ENCODE data around the gene GAB1.
A peak's percentile ranks its signal among the peaks of the same experiment; 100 is the strongest.

The GAB1 gene

DNA sequence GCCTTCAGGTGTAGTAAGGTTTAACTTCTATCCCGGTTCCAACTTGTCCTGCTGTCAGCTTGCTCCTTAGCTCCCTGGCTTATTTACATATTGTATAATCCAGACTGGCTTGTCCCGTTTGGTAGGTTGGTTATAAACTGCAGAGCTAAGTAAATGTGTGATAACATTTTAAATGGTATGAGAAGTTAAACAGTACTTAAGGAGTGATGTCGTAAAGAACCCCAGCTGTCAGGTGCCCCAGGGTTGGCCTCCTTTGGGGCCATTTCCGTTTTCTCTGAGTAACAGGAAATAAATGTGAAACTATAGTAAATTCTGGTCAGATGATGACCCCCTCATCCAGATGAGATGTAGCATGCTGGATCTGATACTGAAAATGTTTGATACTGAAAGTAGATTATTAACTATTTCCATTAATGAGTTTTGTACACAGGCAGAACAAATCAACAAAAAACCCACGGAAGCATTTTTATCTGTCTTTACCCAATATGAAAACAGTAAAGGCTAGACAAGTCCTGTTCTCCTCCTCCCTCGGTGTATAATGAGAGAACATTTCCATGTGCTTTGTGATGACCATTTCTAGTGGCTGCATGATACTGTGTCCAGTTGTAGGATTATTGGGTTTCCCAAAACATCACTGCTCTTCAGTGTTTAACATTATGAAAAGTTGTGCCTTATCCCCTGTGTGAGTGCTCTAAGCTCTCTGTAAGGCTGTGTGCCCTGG lies 22.4 kb downstream of the GAB1 start:
- peak; percentile 17 for DNase-seq (ENCODE audit: low read depth)

DNA sequence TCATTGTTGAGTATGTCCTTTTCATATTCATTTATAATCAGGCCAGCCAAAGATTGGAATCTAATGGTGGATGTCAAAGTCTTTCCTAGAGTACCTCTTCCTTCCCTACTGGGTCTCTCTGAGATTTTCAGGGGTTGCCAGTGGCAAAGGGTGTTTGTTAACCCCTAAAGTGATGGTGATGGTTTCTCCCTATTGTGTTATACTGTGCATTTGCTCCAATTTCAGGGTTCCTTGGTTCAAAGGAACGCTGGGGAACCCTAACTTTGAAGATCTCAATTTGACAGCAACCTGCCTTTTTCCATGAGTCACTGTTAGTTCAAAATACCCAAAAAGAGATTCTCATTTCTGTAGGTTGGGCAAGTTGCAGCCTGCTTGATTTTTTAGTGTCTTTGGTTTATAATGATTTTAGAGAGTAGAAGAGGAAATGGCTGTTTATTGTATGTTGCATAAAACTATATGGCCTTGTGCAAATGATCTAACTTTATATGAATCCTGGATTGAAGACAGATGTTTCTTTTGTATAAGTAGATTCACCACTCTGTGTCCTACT lies 23.0 kb downstream of the GAB1 start:
- DNase-seq (ENCODE audit: low read depth) = no peak

- no peak for DNase-seq (ENCODE audit: low read depth)
Measured at GRCh38 chr4:143360838-143361625, 24.4 kb downstream of the GAB1 start.

- no peak for DNase-seq (ENCODE audit: low read depth)
Measured at GRCh38 chr4:143362349-143363046, 25.8 kb downstream of the GAB1 start.

- DNase-seq (ENCODE audit: low read depth) = no peak
Measured at GRCh38 chr4:143363332-143363731, 26.7 kb downstream of the GAB1 start.

- DNase-seq (ENCODE audit: low read depth) = no peak
Measured at GRCh38 chr4:143364063-143364462, 27.4 kb downstream of the GAB1 start.

- no peak for DNase-seq (ENCODE audit: low read depth)
Measured at GRCh38 chr4:143367863-143368262, 31.2 kb downstream of the GAB1 start.

- no peak for DNase-seq (ENCODE audit: low read depth)
Measured at GRCh38 chr4:143369552-143369951, 32.9 kb downstream of the GAB1 start.

DNA sequence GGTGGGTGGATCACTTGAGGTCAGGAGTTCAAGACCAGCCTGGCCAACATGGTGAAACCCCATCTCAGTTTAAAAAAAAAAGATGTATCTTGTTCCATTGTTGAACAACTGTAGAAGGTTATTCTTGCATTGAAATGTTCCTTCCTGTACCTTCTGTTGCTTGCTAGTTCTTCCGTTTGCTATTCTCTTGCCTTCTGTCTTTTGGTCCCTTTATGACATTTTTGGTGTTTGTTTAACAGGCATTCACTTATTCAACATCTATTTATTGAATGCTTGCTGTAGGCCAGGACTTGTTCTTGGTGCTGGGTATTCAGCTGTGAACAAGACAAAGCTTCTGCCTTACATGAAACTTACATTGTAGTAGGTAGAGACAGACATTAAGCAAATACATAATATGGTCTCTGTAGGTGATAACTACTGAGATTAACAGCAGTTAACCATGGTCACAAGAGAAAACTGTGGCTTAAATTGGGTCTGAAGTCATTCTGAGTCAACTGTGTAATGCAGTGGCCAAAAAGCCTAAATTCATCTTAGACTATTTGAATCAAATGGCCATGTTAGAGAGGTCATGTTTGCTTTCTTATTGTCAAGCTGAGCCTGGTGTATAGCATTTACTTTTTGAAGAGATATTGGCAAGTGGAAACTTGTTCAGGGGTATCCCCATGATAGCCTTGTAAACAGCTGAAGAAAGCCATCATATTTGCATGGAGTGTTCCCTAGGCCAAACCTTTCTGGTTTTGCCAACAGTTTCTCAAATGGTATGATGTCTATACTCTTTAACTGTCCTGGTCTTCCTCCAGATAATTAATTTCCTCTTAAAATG lies 35.6 kb downstream of the GAB1 start:
- DNase-seq (ENCODE audit: low read depth) = no peak

DNA sequence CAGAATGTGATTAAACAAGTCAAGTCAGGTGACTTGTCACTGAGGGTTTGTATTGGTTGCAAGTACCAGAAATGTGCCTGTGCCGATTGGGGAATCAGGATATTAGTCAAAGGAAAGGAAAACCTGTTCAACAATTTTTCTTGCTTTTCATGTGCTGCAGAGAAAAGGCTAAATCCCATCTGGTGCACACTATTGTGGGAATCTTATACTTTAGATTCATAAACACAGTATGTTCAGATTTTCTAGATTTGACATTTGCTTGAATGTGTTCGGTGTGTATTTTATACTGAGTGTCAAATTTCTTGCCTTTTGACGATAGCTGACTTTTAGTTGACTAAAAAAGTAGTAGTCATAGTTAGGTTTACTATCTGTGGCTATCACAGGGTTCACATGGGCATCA lies 37.6 kb downstream of the GAB1 start:
- DNase-seq (ENCODE audit: low read depth) = no peak

DNA sequence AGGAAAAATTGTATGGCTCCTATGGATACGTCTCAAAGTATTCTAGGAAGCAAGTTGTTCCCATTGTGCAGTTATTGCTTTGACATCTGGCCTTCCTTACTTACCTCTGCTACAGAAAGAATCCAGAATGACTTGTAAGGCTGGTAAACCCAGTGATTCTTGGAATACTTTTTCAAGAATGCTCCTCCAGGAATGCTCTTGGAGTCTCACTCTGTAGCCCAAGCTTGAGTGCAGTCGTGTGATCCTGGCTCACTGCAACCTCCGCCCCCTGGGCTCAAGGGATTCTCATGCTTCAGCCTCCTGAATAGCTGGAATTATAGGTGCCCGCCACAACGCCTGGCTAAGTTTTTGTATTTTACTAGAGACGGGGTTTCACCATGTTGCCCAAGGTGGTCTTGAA lies 38.1 kb downstream of the GAB1 start:
- no peak for DNase-seq (ENCODE audit: low read depth)

DNA sequence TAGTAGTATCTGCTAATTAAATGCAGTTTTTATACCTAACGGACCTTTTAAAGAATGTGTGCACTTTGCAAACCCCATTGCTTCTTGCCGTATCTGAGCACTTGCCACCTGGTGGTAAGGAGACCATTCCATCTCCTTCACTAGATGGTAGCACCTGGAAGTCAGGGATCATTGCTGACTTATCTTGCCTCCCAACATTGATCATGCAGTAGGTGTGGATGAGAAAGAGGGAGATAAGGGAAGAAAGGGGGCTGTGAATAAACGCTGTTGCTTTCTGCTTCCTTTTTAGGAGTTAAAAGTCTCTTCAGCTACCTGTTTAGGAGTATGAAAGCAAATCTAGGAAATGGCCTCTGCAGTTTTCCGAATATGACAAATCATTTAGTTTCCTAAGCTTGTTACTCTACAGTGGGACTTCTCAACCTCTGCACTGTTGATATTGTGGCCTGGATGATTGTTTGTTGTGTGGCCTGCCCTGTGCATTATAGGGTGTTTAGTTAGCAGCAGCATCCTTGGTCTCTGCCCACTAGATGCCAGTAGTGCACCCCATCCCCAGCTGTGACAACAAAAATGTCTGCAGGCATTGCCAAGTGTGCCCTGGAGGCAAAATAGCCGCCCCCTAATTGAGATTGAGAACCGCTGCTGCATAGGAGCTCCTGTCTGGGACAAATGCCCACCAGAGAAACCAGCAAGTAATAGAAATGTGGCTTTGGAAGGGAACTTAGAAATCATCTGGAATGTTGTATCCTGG lies 38.8 kb downstream of the GAB1 start:
- DNase-seq (ENCODE audit: low read depth) = no peak

GRCh38 chr4:143377611-143378099 lies 41.0 kb downstream of the GAB1 start:
- no peak for DNase-seq (ENCODE audit: low read depth)

DNA sequence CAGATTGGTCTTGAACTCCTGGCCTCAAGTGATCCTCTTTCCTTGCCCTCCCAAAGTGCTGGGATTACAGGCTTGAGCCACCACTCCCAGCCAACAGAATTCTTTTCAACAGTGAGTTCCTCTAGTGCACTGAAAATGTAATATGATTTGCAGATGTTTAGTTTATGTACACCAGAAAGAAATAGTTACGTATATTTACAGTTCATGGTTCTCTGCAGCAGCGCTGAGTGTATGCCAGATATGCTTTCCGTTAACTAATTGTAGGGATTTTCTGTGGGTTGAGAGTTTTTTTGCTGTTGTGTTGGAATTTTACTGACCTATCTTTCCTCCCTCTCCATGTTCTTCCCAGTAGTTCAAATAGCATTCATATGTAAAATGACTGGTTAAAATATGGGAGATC lies 44.0 kb downstream of the GAB1 start:
- DNase-seq (ENCODE audit: low read depth) = no peak

- peak; percentile 72 for DNase-seq (ENCODE audit: low read depth)
Measured at GRCh38 chr4:143381189-143382118, 44.8 kb downstream of the GAB1 start.

DNA sequence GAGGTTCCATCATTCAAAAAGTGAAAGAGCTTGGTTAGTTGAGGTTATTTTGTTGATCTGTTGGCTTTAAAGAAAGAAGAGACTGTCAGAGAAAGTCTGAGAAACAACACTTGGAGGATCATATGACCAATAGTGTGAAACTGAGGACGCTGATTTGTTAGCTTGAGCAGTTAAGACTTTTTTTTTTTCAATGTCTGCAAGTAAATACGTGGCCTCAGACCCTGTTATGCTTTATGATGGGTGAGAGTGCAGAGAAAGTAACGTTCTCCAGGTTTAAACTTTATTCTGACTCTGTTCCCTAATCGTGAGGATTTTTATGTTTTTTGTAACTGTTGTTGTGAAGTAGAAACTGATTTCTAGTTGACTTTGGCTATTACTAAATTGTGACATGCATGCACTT lies 45.9 kb downstream of the GAB1 start:
- DNase-seq (ENCODE audit: low read depth) = no peak

GRCh38 chr4:143383005-143383574 lies 46.4 kb downstream of the GAB1 start:
- no peak for DNase-seq (ENCODE audit: low read depth)

DNA sequence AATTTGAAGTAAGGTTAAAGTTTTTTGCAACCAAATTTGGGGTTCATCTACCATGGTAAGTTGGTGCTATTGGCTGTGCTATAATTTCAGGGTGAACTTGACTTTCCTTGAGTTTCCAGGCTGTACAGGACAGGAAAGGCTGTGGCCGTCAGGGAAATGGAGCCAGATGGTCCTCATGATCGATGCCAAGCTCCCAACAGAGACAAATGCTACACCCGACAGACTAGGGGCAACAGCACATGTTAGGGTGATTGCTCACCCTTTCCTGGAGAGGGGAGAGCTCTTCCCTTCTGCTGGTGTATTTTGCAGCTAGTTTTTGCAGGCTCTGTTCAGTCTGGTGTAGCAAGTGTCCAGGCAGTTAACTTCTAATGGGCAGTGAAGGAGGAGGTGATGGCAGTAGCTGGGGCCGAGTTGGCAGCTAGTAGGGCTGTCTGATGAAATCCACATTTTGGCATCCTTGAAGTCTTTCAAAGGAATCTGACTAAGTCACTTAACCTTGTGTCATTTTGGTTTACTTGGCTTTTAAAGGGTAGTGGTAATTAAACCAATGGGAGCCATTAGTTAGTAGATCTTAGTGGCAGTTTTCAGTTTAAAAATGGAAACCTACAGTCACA lies 47.8 kb downstream of the GAB1 start:
- peak; percentile 42 for DNase-seq (ENCODE audit: low read depth)

DNA sequence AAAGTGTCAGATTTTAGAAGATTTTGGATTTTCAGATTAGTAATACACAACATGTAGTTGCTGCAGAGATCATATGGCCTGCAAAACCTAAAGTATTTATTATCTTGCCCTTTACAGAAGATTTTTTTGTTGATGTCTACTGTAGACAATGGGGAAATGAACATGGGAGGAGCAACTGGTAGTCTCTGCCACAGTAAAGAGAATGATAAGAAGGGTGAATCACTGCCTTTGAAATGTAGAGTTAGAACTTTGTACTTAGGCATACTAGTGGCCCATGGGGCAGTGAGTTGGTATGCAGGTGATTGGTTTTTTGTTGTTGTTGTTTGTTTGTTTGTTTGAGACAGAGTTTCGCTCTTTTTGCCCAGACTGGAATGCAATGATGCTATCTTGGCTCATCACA lies 50.1 kb downstream of the GAB1 start:
- no peak for DNase-seq (ENCODE audit: low read depth)

Data from GM04504 (cell line).